Lung (tissue), 12 donors: Measurements from ENCODE around the gene ITPA. TPM values are rescaled to one million over a fixed set of nuclear protein-coding genes. Genes with fewer than 3 reads are reported as not detected.
A peak's percentile ranks its signal among the peaks of the same experiment; 100 is the strongest.

ENCODE experiments used
- ATAC-seq: fragments of 200-7000 bp; cut with Tn5 transposase; one replicate; pipeline ENCODE4 v1.9.1; 2020; ENCODE audit warnings: moderate number of reproducible peaks; ENCODE audit not compliant: insufficient read depth, low FRiP score
- DNase-seq, 3 donors: peaks; one replicate each; pipeline ENCODE4 v3.0.0-alpha.2; 2013 to 2017
- H3K27ac ChIP-seq, 2 donors: one replicate each; pipeline ENCODE4 v1.5.1; 2013; ENCODE audit warnings: mild to moderate bottlenecking in 2 of 2, moderate library complexity in 2 of 2, control low read depth in 1 of 2, inconsistent platforms in 1 of 2, low read depth in 1 of 2, low read length in 1 of 2
- H3K27me3 ChIP-seq, 3 donors: one replicate each; pipeline ENCODE4 v1.5.1; 2013; ENCODE audit warnings: low read length in 2 of 3; ENCODE audit not compliant: control insufficient read depth in 3 of 3, insufficient read depth in 3 of 3
- H3K36me3 ChIP-seq, 4 donors: one replicate each; pipeline ENCODE4 v1.5.1; 2013; ENCODE audit warnings: low read length in 4 of 4, mild to moderate bottlenecking in 1 of 4, moderate library complexity in 1 of 4; ENCODE audit not compliant: control insufficient read depth in 4 of 4, insufficient read depth in 4 of 4
- H3K4me1 ChIP-seq, 5 donors: one replicate each; pipeline ENCODE4 v1.5.1; 2013; ENCODE audit warnings: low read length in 5 of 5, mild to moderate bottlenecking in 2 of 5, moderate library complexity in 1 of 5; ENCODE audit not compliant: control insufficient read depth in 5 of 5, insufficient read depth in 5 of 5
- H3K4me3 ChIP-seq: one replicate; pipeline ENCODE4 v1.5.1; 2013; ENCODE audit warnings: mild to moderate bottlenecking, control low read depth, moderate library complexity
- H3K9ac ChIP-seq, 2 donors: one replicate each; pipeline ENCODE4 v1.5.1; 2013; ENCODE audit warnings: low read length in 2 of 2, control low read depth in 1 of 2; ENCODE audit not compliant: insufficient read depth in 1 of 2
- H3K9me3 ChIP-seq, 4 donors: one replicate each; pipeline ENCODE4 v1.5.1; 2013; ENCODE audit warnings: low read length in 3 of 4, mild to moderate bottlenecking in 1 of 4, moderate library complexity in 1 of 4; ENCODE audit not compliant: control insufficient read depth in 4 of 4, insufficient read depth in 3 of 4
- CTCF ChIP-seq: IDR thresholded peaks from 2 replicates; pipeline ENCODE4 v1.5.1; 2012; ENCODE audit warnings: mild to moderate bottlenecking; ENCODE audit errors: control extremely low read depth, extremely low read depth
- WGBS, 2 donors: extraction: QIAGEN DNeasy Blood & Tissue Kit; methylation state at CpG; one replicate each; pipeline ENCODE4 v1.1.7; 2013; 5-methylcytosine and 5-hydroxymethylcytosine counted together
- polyA plus RNA-seq, 2 donors: library from polyadenylated mRNA; stranded (reverse); fragments of 200-250 nt; gene quantifications; one replicate each; pipeline ENCODE4 v1.2.1, GENCODE V29; 2013
- total RNA-seq, 2 donors: library from RNA; depleted of rRNA in 1 of 2; stranded (reverse); fragments of >200 nt in 1 of 2; gene quantifications; one replicate each; pipeline ENCODE4 v1.2.1, GENCODE V29; 2014 to 2021
- donor health status: control.
- donor health status: control.
- donor health status: Bipolar disorder and iron deficiency.
- donor health status: healthy.
- donor health status: DM: yes; HTN: yes; CAD: no.

ITPA gene
- total and polyA plus RNA-seq, 4 donors, result 32.7 to 95.8 (median 66.1) TPM

GRCh38 chr20:3166913-3167342 lies 42.4 kb upstream of the ITPA start:
- Histone ChIP-seq H3K4me1 (peaks cover 0 to 10% (median 4%) of the 10 kb centered on the region in 5 donors), H3K4me3 (no peak overlapping the region), H3K36me3 (peaks cover 0 to 1% (median 0%) of the 10 kb centered on the region in 4 donors), H3K27ac (no peak overlapping the region), H3K9ac (no peak overlapping the region), H3K27me3 (no peaks in the 10 kb centered on the region), H3K9me3 (no peaks in the 10 kb centered on the region)
- ATAC-seq, result no peak
- TF ChIP-seq CTCF, result no peak
- WGBS, 2 donors, result 96% methylated on average over 16 of the region's 16 CpGs
- no peak for DNase-seq

GRCh38 chr20:3167738-3168078 lies 41.6 kb upstream of the ITPA start:
- H3K4me1 ChIP-seq, result peaks cover 0 to 14% (median 8%) of the 10 kb centered on the region in 5 donors
- H3K9ac ChIP-seq, result no peak overlapping the region
- no peak for TF ChIP-seq CTCF
- ATAC-seq (no peak), DNase-seq (no peak)
- peaks cover 0 to 1% (median 0%) of the 10 kb centered on the region in 4 donors for H3K36me3 ChIP-seq
- no peaks in the 10 kb centered on the region for H3K9me3 ChIP-seq
- H3K4me3 ChIP-seq, result peak overlapping the region; percentile 28
- peak overlapping the region in 1 of 2 donors; percentile 29 for H3K27ac ChIP-seq
- WGBS, 2 donors, result 35 to 39% methylated on average over 25 of the region's 25 CpGs
- H3K27me3 ChIP-seq, result no peaks in the 10 kb centered on the region

GRCh38 chr20:3168079-3168828 lies 41.0 kb upstream of the ITPA start:
- H3K27me3 ChIP-seq, result no peaks in the 10 kb centered on the region
- H3K9me3 ChIP-seq, result no peaks in the 10 kb centered on the region
- H3K27ac ChIP-seq, result peak overlapping the region in 1 of 2 donors; percentile 51
- peak overlapping the region; percentile 28 for H3K4me3 ChIP-seq
- ATAC-seq (peak; percentile 40), DNase-seq (peak in 2 of 3 donors; percentile 37 to 53)
- peaks cover 0 to 15% (median 8%) of the 10 kb centered on the region in 5 donors for H3K4me1 ChIP-seq
- no peak for TF ChIP-seq CTCF
- 26 to 28% methylated on average over 35 to 39 of the region's 39 CpGs for WGBS, 2 donors
- peaks cover 0 to 1% (median 0%) of the 10 kb centered on the region in 4 donors for H3K36me3 ChIP-seq
- H3K9ac ChIP-seq, result peak overlapping the region in 1 of 2 donors; percentile 25
